CD4-positive, CD25-positive, alpha-beta regulatory T cell (primary cell): ENCODE measurements around the gene ART1. TPM values are rescaled to one million over a fixed set of nuclear protein-coding genes. Genes with fewer than 3 reads are reported as not detected.

ENCODE experiments used
- ATAC-seq, 2 donors: fragments of 150-1000 bp; cut with Tn5 transposase; one replicate each; pipeline ENCODE4 v1.10.0; 2021; ENCODE audit warnings: low read depth in 2 of 2, moderate number of reproducible peaks in 2 of 2, moderate library complexity in 1 of 2
- DNase-seq, 3 donors: peaks; one replicate each; pipeline versions ENCODE4 v3.0.0 to v3.0.0-alpha.2; 2012 to 2022; ENCODE audit warnings: mixed read lengths in 1 of 3
- H3K27ac ChIP-seq: one replicate; pipeline ENCODE4 v1.7.0; 2013; ENCODE audit warnings: mild to moderate bottlenecking, low read length; ENCODE audit not compliant: insufficient read depth, poor library complexity, severe bottlenecking
- H3K27me3 ChIP-seq: one replicate; pipeline ENCODE4 v1.7.0; 2013; ENCODE audit warnings: low read length; ENCODE audit not compliant: control insufficient read depth, insufficient read depth
- H3K36me3 ChIP-seq: one replicate; pipeline ENCODE4 v1.7.0; 2013; ENCODE audit warnings: mild to moderate bottlenecking, low read length, moderate library complexity; ENCODE audit not compliant: control insufficient read depth, insufficient read depth
- H3K4me1 ChIP-seq: 2 replicates; pipeline ENCODE4 v1.7.0; 2013; ENCODE audit warnings: mild to moderate bottlenecking, low read length; ENCODE audit not compliant: insufficient read depth, control insufficient read depth, poor library complexity, severe bottlenecking
- H3K4me3 ChIP-seq: one replicate; pipeline ENCODE4 v1.7.0; 2013; ENCODE audit warnings: low read depth, mild to moderate bottlenecking, low read length, moderate library complexity
- H3K9me3 ChIP-seq, 2 experiments: 1 replicate in 1 of 2; 2 replicates in 1 of 2; pipeline ENCODE4 v1.7.0; 2013; ENCODE audit warnings: low read length in 2 of 2, mild to moderate bottlenecking in 1 of 2, moderate library complexity in 1 of 2; ENCODE audit not compliant: control insufficient read depth in 2 of 2
- H3K27ac Mint-ChIP-seq, 3 donors: one replicate each; pipeline ENCODE4 v1.8.0; 2020 to 2022; ENCODE audit warnings: mild to moderate bottlenecking in 3 of 3, mixed read lengths in 3 of 3, moderate library complexity in 2 of 3
- H3K27me3 Mint-ChIP-seq: one replicate; pipeline ENCODE4 v1.8.0; 2022; ENCODE audit warnings: mild to moderate bottlenecking, mixed read lengths
- H3K36me3 Mint-ChIP-seq: one replicate; pipeline ENCODE4 v1.8.0; 2020; ENCODE audit warnings: mixed read lengths
- H3K4me1 Mint-ChIP-seq, 4 donors: one replicate each; pipeline ENCODE4 v1.8.0; 2020 to 2022; ENCODE audit warnings: mixed read lengths in 4 of 4, mild to moderate bottlenecking in 1 of 4
- H3K4me3 Mint-ChIP-seq, 4 donors: one replicate each; pipeline ENCODE4 v1.8.0; 2020 to 2022; ENCODE audit warnings: mild to moderate bottlenecking in 4 of 4, mixed read lengths in 4 of 4, moderate library complexity in 3 of 4
- H3K9me3 Mint-ChIP-seq, 7 donors: one replicate each; pipeline ENCODE4 v1.8.0; 2020 to 2022; ENCODE audit warnings: mixed read lengths in 7 of 7, mild to moderate bottlenecking in 3 of 7, moderate library complexity in 2 of 7
- polyA plus RNA-seq, 4 donors: library from polyadenylated mRNA; unstranded; fragments of 300-500 nt; fragmentation: Illumina TruSeq; gene quantifications; one replicate each; pipeline ENCODE4 v1.2.3, GENCODE V29; 2021
- total RNA-seq: library from RNA; stranded (reverse); gene quantifications from one replicate; pipeline ENCODE4 v1.2.3, GENCODE V29; 2022

ART1 gene
- total and polyA plus RNA-seq, 5 donors from 2014 or later: not detected

DNA sequence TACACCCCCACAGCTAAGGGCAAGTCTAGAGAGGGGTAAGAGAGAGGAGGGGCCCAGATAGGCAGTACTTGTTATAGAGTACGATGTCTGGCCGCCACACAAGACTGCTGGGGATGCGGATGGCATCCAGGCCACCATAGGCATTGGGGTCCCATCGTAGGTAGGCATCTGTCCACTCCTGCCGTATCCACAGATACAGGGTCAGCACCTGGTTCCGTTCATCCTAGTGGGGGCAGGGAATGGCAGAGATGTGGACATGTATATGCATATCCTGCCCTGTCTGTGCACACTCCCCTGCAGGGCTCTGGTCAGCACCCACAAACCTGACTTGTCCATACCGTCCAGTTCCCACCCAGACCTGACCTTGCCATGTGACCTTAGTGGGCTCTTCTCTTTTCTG, 24.2 kb downstream of the ART1 start:
- Histone ChIP-seq H3K4me1 (no peaks in the 10 kb centered on the region), H3K27me3 (no peaks in the 10 kb centered on the region), H3K27ac (no peak overlapping the region), H3K36me3 (peaks cover 46% of the 10 kb centered on the region), H3K9me3 (no peaks in the 10 kb centered on the region), H3K4me3 (no peak overlapping the region)
- DNase-seq: no peak
- H3K36me3 Mint-ChIP-seq: peaks cover 59% of the 10 kb centered on the region
- H3K27me3 Mint-ChIP-seq: no peaks in the 10 kb centered on the region
- no peaks in the 10 kb centered on the region for H3K9me3 Mint-ChIP-seq
- H3K4me1 Mint-ChIP-seq: no peaks in the 10 kb centered on the region
- no peak overlapping the region for H3K4me3 Mint-ChIP-seq
- peak overlapping the region in 1 of 3 donors; percentile 62 for H3K27ac Mint-ChIP-seq
- no peak for ATAC-seq

DNA sequence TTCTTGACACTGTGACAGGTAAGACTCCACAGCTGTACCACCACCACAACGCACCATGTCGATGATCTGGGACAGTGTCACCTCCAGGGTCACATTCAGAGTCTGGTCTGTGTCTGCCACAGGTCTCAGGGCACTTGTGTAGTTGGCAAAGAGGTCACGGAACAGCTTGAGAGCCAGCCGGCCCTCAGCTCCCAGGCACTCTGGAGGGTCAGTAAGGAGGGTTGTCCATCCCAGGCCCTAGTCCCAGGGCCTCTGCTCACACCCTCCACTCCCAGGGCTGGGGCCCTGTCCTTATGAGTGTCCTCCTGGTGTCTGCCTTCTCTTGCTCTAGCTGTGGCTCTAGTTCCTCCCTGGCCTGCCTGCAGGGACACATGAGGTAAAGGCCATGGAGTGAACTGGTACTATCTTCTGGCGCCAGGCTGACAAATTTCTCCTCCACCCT, 24.8 kb downstream of the ART1 start:
- Mint-ChIP-seq H3K27me3 (no peaks in the 10 kb centered on the region), H3K9me3 (no peaks in the 10 kb centered on the region), H3K27ac (peak overlapping the region in 1 of 3 donors; percentile 62), H3K36me3 (peaks cover 58% of the 10 kb centered on the region), H3K4me1 (no peaks in the 10 kb centered on the region), H3K4me3 (no peak overlapping the region)
- H3K4me1 ChIP-seq: no peaks in the 10 kb centered on the region
- ATAC-seq: no peak
- no peak overlapping the region for H3K27ac ChIP-seq
- no peak for DNase-seq
- no peaks in the 10 kb centered on the region for H3K27me3 ChIP-seq
- H3K4me3 ChIP-seq: no peak overlapping the region
- H3K36me3 ChIP-seq: peaks cover 53% of the 10 kb centered on the region
- no peaks in the 10 kb centered on the region for H3K9me3 ChIP-seq

DNA sequence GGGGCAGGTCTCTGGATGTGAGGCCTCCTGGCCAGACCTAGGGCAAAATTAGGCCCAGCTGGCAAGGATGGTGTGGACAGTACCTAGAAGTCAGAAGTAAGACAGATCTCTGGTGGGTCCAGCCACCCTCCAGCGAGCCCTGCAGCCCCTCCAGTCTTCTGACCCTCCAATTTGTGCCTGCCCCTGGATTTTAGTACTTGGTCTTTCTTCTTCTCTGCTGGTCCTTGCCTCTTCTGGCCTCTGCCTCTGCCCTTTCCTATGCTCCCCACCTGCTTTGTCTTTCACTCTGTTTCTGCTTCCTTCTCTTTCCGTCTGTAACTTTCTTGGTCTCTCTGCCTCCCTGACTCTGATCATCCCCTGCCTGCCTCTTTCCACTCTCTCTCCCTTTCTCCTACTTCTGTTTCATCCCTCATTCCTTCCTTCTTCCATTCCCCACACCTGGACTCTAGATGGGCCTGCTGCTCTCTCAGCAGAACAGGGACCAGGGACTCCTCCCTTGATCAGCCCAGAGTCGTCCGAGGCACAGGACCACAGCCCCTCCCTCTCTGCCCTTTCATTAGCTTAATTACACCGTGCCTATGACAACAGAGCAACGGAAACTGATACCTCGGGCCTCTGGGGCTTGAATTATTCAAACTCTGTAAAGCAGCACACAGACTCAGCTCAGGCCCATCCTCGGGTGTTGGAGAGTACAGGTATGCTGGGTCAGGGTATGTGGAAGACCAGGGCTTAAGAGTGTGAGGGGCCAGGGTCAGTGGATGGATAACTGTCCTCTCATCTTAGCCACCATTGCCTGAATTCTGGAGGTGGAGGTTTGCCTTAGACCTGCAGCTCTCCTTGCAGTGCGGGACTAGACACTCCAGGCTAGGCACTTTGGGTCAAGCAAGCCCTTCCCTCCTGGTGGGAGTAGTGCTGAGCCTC, 26.7 kb downstream of the ART1 start, which contains the start of gene CHRNA10:
CHRNA10 (minus strand) TSS at position 51 of the 921 bp plus-strand sequence. CDS start 72 bp downstream, outside the sequence.
- H3K4me3 ChIP-seq: no peak within 1 kb of the TSS
- Mint-ChIP-seq H3K27ac (peak within 1 kb of the TSS; percentile 76 to 85 (median 77)), H3K4me1 (no peaks in the 10 kb centered on the region), H3K36me3 (peaks cover 62% of the 10 kb centered on the region), H3K9me3 (no peaks in the 10 kb centered on the region), H3K4me3 (peak within 1 kb of the TSS in 1 of 4 donors; percentile 12), H3K27me3 (no peaks in the 10 kb centered on the region)
- H3K36me3 ChIP-seq: peaks cover 60% of the 10 kb centered on the region
- H3K27me3 ChIP-seq: no peaks in the 10 kb centered on the region
- DNase-seq (no peak), ATAC-seq (no peak)
- no peak within 1 kb of the TSS for H3K27ac ChIP-seq
- H3K9me3 ChIP-seq: no peaks in the 10 kb centered on the region
- no peaks in the 10 kb centered on the region for H3K4me1 ChIP-seq

DNA sequence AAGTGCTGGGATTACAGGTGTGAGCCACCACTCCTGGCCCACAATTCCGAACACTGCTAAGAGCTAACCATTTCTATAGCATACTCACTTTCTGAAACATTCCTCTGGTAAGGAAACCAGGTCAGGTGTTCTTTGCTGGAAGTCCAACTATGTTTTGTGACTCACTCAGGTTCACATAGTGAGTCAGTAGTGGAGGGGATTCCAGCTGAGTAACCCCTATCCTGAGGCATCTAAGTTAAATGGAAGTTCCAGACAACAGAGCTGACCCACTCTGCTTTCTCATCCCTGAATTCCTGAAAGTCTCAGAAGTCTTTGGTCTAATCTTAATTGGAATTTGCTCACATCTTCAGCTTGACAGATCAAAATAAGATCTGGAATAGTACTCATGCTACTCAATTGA, 29.3 kb downstream of the ART1 start:
- H3K4me3 Mint-ChIP-seq: no peak overlapping the region
- peaks cover 80% of the 10 kb centered on the region for H3K36me3 ChIP-seq
- no peak for ATAC-seq
- H3K27me3 ChIP-seq: no peaks in the 10 kb centered on the region
- no peaks in the 10 kb centered on the region for H3K9me3 ChIP-seq
- no peaks in the 10 kb centered on the region for H3K9me3 Mint-ChIP-seq
- no peak overlapping the region for H3K4me3 ChIP-seq
- H3K27ac ChIP-seq: no peak overlapping the region
- no peak for DNase-seq
- no peaks in the 10 kb centered on the region for H3K4me1 ChIP-seq
- H3K27ac Mint-ChIP-seq: peak overlapping the region in 1 of 3 donors; percentile 56
- peaks cover 64% of the 10 kb centered on the region for H3K36me3 Mint-ChIP-seq
- H3K27me3 Mint-ChIP-seq: no peaks in the 10 kb centered on the region
- peaks cover 0 to 3% (median 0%) of the 10 kb centered on the region in 4 donors for H3K4me1 Mint-ChIP-seq

DNA sequence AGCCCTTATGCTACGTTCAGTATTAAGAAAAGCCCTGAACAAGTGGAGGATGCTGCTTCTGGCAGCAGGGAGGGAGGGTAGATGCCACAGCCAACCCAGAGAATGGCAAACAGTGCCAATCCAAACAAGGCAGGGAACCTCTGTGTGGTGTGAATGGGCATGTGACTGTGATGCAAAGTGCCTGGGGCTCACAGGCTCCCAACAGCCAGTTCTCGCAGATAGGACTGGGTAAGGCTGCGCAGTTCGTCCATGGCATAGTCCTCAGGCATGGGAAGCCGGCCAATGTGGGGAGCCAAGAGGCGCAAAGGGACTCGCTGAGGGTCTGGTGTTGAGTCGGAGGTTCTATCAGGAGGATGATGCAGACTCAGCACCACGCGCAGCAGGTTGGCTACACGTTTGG, 31.0 kb downstream of the ART1 start:
- peak overlapping the region in 2 of 3 donors; percentile 38 to 82 for H3K27ac Mint-ChIP-seq

DNA sequence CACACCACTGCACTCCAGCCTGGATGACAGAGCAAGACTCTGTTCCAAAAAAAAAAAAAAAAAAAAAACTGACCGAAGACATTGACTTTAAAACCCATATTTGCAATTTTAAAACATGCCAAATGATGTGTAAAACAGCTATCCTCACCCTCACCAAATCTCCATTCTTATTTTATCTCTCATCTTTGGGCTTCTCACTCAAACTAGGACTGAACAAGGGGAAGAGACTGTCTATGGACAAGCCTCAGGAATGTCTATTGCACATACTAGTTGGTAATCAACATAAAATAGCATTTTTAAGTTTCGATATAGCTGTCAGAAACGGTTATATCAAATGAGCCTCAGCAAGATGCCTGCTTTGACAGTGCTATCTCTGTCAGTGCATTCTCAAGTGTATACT, 34.1 kb downstream of the ART1 start:
- Mint-ChIP-seq H3K9me3 (no peaks in the 10 kb centered on the region), H3K27ac (no peak overlapping the region), H3K36me3 (peaks cover 66% of the 10 kb centered on the region), H3K4me3 (no peak overlapping the region), H3K27me3 (no peaks in the 10 kb centered on the region), H3K4me1 (peaks cover 0 to 11% (median 2%) of the 10 kb centered on the region in 4 donors)
- Histone ChIP-seq H3K36me3 (peaks cover 92% of the 10 kb centered on the region), H3K27ac (no peak overlapping the region), H3K4me1 (no peaks in the 10 kb centered on the region), H3K27me3 (no peaks in the 10 kb centered on the region), H3K9me3 (no peaks in the 10 kb centered on the region), H3K4me3 (no peak overlapping the region)
- ATAC-seq (no peak), DNase-seq (no peak)

More for the DNA sequence above, 31.0 kb downstream of the ART1 start:
- no peak for ATAC-seq
- Mint-ChIP-seq H3K27me3 (no peaks in the 10 kb centered on the region), H3K4me3 (no peak overlapping the region), H3K36me3 (peaks cover 63% of the 10 kb centered on the region), H3K9me3 (no peaks in the 10 kb centered on the region), H3K4me1 (peaks cover 0 to 8% (median 0%) of the 10 kb centered on the region in 4 donors)
- no peak overlapping the region for H3K27ac ChIP-seq
- H3K27me3 ChIP-seq: no peaks in the 10 kb centered on the region
- no peak overlapping the region for H3K4me3 ChIP-seq
- no peaks in the 10 kb centered on the region for H3K4me1 ChIP-seq
- peaks cover 91% of the 10 kb centered on the region for H3K36me3 ChIP-seq
- no peak for DNase-seq
- H3K9me3 ChIP-seq: no peaks in the 10 kb centered on the region

DNA sequence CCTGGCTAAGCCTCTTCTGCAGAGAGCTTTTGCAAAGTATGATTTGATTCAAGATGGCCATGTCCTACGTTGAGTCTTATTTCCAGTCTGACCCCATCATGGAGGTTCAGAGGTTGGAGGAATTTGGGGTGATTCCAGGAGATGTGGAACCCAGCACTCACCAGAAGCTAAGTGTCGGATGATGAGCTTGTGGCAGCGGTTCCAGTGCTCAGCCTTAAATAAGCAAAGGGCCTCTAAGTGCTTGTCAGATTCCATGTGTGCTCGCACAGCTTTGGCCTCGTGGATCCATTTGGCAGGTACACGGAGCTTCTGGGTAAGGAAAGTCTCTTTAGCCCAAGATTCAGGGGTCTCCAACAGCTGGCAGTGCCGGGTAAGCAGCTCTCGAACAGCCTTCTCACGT, 38.1 kb downstream of the ART1 start:
- H3K27ac ChIP-seq: no peak overlapping the region
- Mint-ChIP-seq H3K27me3 (no peaks in the 10 kb centered on the region), H3K4me1 (peaks cover 0 to 9% (median 2%) of the 10 kb centered on the region in 4 donors), H3K36me3 (peaks cover 67% of the 10 kb centered on the region), H3K27ac (peak overlapping the region in 1 of 3 donors; percentile 25), H3K4me3 (no peak overlapping the region), H3K9me3 (no peaks in the 10 kb centered on the region)
- no peak for DNase-seq
- H3K9me3 ChIP-seq: no peaks in the 10 kb centered on the region
- ATAC-seq: no peak
- H3K4me1 ChIP-seq: no peaks in the 10 kb centered on the region
- peaks cover 93% of the 10 kb centered on the region for H3K36me3 ChIP-seq
- no peak overlapping the region for H3K4me3 ChIP-seq
- no peaks in the 10 kb centered on the region for H3K27me3 ChIP-seq
